ENCODE data around the gene TRPM3. TPM values are rescaled to one million over a fixed set of nuclear protein-coding genes. Genes with fewer than 3 reads are reported as not detected.

Gene TRPM3
- total RNA-seq: 0.11 and 0.43 TPM in 2 replicates

GRCh38 chr9:71121275-71122021, at the start of gene TRPM3:
TSS of gene TRPM3 (minus strand) at chr9:71121621. CDS start at chr9:71121354, 267 bp downstream.

